ENCODE data around the gene SMIM10L1.

Gene SMIM10L1

GRCh38 chr12:11186837-11187236 lies 15.8 kb downstream of the SMIM10L1 start, which contains the start of gene TAS2R42:
TSS of gene TAS2R42 (minus strand) at chr12:11186937. CDS start at chr12:11186937, 0 bp downstream.
- DNase-seq (ENCODE audit: low spot score): no peak

GRCh38 chr12:11202811-11203210 lies 31.8 kb downstream of the SMIM10L1 start:
- DNase-seq (ENCODE audit: low spot score): no peak

GRCh38 chr12:11204173-11204572 lies 33.2 kb downstream of the SMIM10L1 start:
- DNase-seq (ENCODE audit: low spot score): no peak

GRCh38 chr12:11209113-11209512 lies 38.1 kb downstream of the SMIM10L1 start:
- DNase-seq (ENCODE audit: low spot score): no peak
